Measurements from ENCODE around the gene SUMO3. TPM values are rescaled to one million over a fixed set of nuclear protein-coding genes. Genes with fewer than 3 reads are reported as not detected.

Gene SUMO3
- total RNA-seq, 2 experiments from 2014 or later = 60.3 to 85.5 TPM

DNA sequence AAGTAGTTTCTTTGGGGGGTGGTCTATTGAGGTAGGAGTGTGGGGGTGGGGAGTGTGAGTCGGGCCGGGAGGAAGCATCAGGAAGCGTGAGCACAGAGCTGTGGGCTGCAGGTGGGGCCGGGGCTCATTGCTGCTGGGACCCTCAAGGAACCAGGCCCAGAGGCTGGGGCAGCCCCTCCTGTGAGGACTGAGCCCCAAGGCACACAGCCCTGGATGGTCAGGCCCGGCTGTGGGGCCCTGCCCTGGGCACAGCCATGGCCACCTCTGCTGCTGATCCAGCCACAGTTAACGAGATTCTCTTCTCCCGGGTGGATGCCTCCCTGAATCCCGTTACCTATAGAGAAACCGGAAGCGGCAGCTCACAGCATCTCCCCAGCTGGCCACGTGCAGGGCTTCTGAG is 22.9 kb upstream of the SUMO3 start:
- intact Hi-C loops (cut with micrococcal nuclease; ENCODE audit: unreplicated experiment) = no loop called here
- Histone ChIP-seq H3K9me2 (ENCODE audit: insufficient read depth, low read length) (no peaks in the 10 kb centered on the region), H3K36me3 (ENCODE audit: insufficient read depth, low read length) (no peaks in the 10 kb centered on the region), H2AFZ (ENCODE audit: low read length) (no peak overlapping the region), H3K9me3 (ENCODE audit: low read length) (no peaks in the 10 kb centered on the region), H3K4me3 (ENCODE audit: low read depth, low read length, poor library complexity, severe bottlenecking) (no peak overlapping the region), H4K20me1 (ENCODE audit: insufficient read depth, low read length) (no peaks in the 10 kb centered on the region), H3K79me2 (ENCODE audit: insufficient read depth, low read depth, low read length) (no peaks in the 10 kb centered on the region), H3K4me2 (ENCODE audit: low read length) (no peak overlapping the region), H3K4me1 (ENCODE audit: insufficient read depth, low read length, poor library complexity, severe bottlenecking) (no peaks in the 10 kb centered on the region), H3K27ac (ENCODE audit: low read depth, low read length, poor library complexity, severe bottlenecking) (no peak overlapping the region)
- POLR2A ChIA-PET = interaction anchor here (0.6 kb wide), 1 partner anchor 1231 kb away, joined by 5 read pairs; no protein-coding TSS in a partner anchor
- BruUV-seq (replicated peaks) = no TSS peak
- CTCF ChIA-PET (ENCODE audit: unreplicated experiment) = no interaction called here
- DNase-seq (ENCODE audit: low spot score) = no peak
- TF ChIP-seq, protein P1, sequence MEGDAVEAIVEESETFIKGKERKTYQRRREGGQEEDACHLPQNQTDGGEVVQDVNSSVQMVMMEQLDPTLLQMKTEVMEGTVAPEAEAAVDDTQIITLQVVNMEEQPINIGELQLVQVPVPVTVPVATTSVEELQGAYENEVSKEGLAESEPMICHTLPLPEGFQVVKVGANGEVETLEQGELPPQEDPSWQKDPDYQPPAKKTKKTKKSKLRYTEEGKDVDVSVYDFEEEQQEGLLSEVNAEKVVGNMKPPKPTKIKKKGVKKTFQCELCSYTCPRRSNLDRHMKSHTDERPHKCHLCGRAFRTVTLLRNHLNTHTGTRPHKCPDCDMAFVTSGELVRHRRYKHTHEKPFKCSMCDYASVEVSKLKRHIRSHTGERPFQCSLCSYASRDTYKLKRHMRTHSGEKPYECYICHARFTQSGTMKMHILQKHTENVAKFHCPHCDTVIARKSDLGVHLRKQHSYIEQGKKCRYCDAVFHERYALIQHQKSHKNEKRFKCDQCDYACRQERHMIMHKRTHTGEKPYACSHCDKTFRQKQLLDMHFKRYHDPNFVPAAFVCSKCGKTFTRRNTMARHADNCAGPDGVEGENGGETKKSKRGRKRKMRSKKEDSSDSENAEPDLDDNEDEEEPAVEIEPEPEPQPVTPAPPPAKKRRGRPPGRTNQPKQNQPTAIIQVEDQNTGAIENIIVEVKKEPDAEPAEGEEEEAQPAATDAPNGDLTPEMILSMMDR (conservative IDR thresholded peaks at IDR 0.05; ENCODE audit: low read length) = no peak
- TF ChIP-seq EZH2phosphoT487 (IDR thresholded peaks at IDR 0.05; ENCODE audit: borderline replicate concordance, low read depth, low read length) = no peak

DNA sequence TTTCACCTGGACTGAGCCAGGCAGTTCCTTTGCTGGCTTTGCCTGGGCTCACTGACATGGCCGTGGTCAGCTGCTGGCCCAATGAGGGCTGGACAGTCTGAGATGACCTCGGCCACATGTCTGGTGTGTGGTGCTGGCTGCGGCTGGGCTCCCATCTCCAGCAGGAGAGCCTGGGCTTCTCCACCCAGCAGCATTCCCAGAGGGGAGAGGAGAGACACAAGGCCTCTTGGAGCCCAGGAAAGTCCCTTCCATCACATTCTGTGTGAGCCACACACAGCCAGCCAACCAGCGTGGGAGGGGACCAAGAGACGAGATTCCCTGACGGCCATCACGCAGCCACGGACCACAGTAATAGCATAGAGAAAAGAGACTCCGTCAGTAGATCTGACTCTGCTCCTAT is 21.1 kb upstream of the SUMO3 start:
- Histone ChIP-seq H3K27ac (ENCODE audit: low read depth, low read length, poor library complexity, severe bottlenecking) (no peak overlapping the region), H4K20me1 (ENCODE audit: insufficient read depth, low read length) (no peaks in the 10 kb centered on the region), H3K9me3 (ENCODE audit: low read length) (no peaks in the 10 kb centered on the region), H3K4me1 (ENCODE audit: insufficient read depth, low read length, poor library complexity, severe bottlenecking) (no peaks in the 10 kb centered on the region), H3K4me3 (ENCODE audit: low read depth, low read length, poor library complexity, severe bottlenecking) (no peak overlapping the region), H3K9me2 (ENCODE audit: insufficient read depth, low read length) (no peaks in the 10 kb centered on the region), H3K79me2 (ENCODE audit: insufficient read depth, low read depth, low read length) (no peaks in the 10 kb centered on the region), H2AFZ (ENCODE audit: low read length) (no peak overlapping the region), H3K4me2 (ENCODE audit: low read length) (no peak overlapping the region), H3K36me3 (ENCODE audit: insufficient read depth, low read length) (no peaks in the 10 kb centered on the region)
- TF ChIP-seq, protein P1 (conservative IDR thresholded peaks at IDR 0.05; ENCODE audit: low read length) = no peak
- TF ChIP-seq EZH2phosphoT487 (IDR thresholded peaks at IDR 0.05; ENCODE audit: borderline replicate concordance, low read depth, low read length) = no peak
- CTCF ChIA-PET (ENCODE audit: unreplicated experiment) = no interaction called here
- BruUV-seq (replicated peaks) = no TSS peak
- intact Hi-C loops (cut with micrococcal nuclease; ENCODE audit: unreplicated experiment) = no loop called here
- POLR2A ChIA-PET = no interaction called here
- no peak for DNase-seq (ENCODE audit: low spot score)

DNA sequence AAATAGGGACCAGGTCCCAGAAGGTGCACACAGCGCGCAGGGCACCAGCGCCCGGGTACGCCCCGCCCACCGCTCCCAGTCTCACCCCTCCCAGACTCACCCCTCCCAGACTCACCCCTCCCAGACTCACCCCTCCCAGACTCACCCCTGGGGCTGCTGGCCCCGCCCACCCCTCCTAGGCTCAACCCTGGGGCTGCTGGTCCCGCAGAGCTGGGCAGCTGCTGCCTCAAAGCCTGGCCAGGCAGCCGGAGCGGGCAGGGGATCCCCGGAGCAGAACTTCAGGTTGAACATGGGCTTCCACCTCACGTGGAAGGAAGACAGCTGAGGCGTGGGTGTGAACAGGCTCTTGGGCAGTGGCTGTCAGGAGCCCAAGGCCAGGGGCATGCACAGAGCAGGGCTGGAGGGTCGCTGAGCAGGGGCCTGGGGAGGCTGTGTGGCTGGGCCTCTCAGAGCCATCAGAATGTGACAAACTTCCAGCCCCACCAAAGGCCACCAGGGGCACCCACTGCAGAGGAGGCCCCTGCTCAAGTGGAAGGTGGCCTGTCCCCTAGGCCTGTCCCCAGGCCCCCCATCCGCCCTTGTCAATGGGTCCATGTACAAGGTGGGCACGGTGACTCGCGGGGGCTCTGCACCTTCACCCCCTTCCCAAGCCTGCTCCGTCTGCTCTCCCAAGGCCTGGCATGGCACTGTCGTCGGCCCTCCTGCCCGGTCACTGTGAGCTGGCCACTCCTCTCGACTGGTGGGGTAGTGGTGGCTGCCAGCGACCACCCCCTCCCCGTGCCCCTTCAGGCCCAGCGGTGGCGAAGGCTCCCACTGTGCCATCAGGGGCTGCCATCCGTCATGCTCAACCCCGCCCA is 20.4 kb upstream of the SUMO3 start:
- H3K4me3 ChIP-seq (ENCODE audit: low read depth, low read length, poor library complexity, severe bottlenecking) = no peak overlapping the region
- no peaks in the 10 kb centered on the region for H3K9me2 ChIP-seq (ENCODE audit: insufficient read depth, low read length)
- no peak for DNase-seq (ENCODE audit: low spot score)
- no peaks in the 10 kb centered on the region for H3K9me3 ChIP-seq (ENCODE audit: low read length)
- H2AFZ ChIP-seq (ENCODE audit: low read length) = no peak overlapping the region
- H3K36me3 ChIP-seq (ENCODE audit: insufficient read depth, low read length) = no peaks in the 10 kb centered on the region
- H3K4me1 ChIP-seq (ENCODE audit: insufficient read depth, low read length, poor library complexity, severe bottlenecking) = no peaks in the 10 kb centered on the region
- intact Hi-C loops (cut with micrococcal nuclease; ENCODE audit: unreplicated experiment) = no loop called here
- no peaks in the 10 kb centered on the region for H4K20me1 ChIP-seq (ENCODE audit: insufficient read depth, low read length)
- CTCF ChIA-PET (ENCODE audit: unreplicated experiment) = no interaction called here
- no peak for TF ChIP-seq EZH2phosphoT487 (IDR thresholded peaks at IDR 0.05; ENCODE audit: borderline replicate concordance, low read depth, low read length)
- TF ChIP-seq, protein P1 (conservative IDR thresholded peaks at IDR 0.05; ENCODE audit: low read length) = no peak
- POLR2A ChIA-PET = no interaction called here
- BruUV-seq (replicated peaks) = no TSS peak
- no peak overlapping the region for H3K4me2 ChIP-seq (ENCODE audit: low read length)
- H3K79me2 ChIP-seq (ENCODE audit: insufficient read depth, low read depth, low read length) = no peaks in the 10 kb centered on the region
- H3K27ac ChIP-seq (ENCODE audit: low read depth, low read length, poor library complexity, severe bottlenecking) = no peak overlapping the region
